Effector CD4-positive, alpha-beta T cell (primary cell): ENCODE data around the gene ACVR2A.

Experiments
- DNase-seq: peaks from one replicate; pipeline ENCODE4 v3.0.0-alpha.2; 2020

The ACVR2A gene

DNA sequence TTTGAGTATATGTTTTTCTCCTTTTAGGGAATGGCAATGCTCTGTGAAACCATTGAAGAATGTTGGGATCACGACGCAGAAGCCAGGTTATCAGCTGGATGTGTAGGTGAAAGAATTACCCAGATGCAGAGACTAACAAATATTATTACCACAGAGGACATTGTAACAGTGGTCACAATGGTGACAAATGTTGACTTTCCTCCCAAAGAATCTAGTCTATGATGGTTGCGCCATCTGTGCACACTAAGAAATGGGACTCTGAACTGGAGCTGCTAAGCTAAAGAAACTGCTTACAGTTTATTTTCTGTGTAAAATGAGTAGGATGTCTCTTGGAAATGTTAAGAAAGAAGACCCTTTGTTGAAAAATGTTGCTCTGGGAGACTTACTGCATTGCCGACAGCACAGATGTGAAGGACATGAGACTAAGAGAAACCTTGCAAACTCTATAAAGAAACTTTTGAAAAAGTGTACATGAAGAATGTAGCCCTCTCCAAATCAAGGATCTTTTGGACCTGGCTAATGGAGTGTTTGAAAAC, 82.3 kb downstream of the ACVR2A start:
- no peak for DNase-seq

DNA sequence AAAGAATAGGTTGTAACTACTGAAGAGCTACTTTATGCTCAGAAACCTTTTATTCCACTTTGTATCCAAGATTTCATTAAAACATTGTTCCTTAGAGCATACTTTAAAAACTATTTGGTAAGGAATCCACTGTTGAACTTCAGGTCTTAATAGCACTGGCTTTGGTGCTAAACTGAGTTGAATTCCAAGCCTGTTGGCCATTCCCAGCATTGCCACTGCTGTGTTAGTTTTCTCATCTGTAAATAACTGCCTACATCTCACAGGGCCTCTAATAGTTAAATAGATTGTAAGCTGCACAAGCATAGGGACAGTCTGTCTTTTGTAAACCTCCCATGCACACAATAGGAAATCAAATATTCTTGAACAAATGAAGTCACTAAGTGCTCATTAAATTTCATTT, 89.1 kb downstream of the ACVR2A start:
- no peak for DNase-seq

DNA sequence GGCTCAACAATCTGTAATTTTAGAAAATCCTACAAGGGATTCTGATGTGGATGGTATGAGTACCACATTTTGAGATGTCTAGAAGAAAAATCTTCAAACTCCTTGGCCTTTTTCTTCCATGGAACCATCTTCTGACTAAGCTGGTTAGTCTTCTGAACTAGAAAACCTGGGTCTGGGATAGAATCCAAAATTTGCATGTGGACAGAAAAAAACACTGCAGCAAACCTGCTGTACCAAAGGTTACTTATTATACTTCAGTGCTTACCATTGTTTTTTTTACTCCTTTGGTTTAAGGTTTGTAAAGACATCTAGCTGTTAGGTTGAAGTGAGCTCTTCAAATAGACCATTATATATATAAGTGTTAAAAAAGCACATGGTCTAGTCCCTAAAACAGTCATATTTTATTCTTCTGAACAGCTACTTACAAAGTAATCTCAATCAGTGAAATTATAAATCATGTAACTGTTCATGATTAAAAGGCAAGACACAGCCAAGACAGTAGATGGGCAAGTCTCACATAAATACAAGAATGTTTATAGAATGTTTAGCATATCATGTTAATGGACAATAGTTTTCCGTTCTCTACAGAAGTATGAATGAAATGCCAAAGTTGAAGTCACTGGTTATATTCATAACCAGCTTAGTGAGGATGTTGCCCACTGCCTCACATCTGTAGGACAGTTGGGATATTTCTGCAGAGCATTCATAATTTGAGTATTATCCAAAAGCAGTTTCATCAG, 90.2 kb downstream of the ACVR2A start:
- no peak for DNase-seq

DNA sequence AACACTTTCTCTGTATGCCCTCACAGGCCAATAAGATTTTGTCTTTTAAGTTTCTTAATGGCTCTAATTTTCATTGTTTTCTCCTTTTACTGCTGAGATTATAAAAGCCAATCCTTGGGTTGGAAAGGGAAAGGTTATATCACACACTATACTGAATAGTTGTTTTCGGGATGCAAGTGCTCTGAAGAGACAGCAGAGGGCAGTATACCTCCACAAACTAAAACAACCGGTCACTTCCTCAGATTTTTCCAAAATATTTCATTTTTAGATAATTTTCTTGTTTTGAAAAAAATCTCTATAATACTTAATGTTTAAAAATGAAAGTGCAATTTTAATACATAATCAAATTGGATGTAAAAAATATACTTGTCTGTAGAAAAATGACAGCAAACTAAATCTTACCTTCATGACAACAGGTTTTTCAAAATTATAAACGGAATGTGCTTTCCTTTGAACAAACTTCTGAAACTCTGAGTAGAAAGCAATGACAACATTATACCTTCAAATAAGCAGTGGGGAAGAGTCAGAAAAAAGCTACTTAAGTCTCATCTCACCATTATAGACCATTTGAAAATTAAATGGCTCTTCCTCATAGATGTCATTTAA, 93.0 kb downstream of the ACVR2A start:
- no peak for DNase-seq

GRCh38 chr2:147939313-147939712, 94.5 kb downstream of the ACVR2A start:
- no peak for DNase-seq

DNA sequence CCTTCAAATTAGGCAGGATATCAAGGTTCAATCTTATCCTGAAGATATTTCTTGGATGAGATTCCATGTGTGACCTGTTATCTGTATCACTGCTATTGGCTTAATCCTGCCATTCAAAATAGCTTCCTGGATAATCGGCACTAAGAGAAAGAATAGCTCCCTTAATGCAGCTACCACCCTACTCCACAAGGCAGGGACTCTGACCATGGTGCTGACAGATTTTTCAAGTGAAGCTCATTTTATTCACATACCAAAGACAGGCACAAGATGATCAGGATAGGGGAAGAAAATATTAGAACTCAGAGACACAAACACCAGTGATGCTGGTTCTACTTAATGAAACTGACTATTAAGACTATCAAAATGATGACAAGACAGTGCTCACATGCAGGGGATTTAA, 100.8 kb downstream of the ACVR2A start:
- DNase-seq, result no peak

GRCh38 chr2:147952118-147952517, 107.3 kb downstream of the ACVR2A start:
- no peak for DNase-seq

DNA sequence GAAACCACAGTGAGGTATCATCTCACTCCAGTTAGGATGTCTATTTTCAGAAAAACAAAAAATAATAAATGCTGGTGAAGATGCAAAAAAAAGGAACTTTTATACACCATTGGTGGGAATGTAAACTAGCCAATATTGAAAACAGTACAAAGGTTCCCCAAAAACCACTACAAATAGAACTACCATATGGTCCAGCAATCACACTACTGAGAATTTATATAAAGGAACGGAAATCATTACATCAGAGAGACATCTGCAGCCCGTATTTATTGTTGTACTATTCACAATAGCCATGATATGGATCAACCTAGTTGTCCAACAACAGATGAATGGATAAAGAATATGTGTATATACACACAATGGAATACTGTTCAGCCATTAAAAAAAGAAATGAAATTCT, 123.7 kb downstream of the ACVR2A start:
- DNase-seq, result no peak

GRCh38 chr2:147976102-147976501, 131.3 kb downstream of the ACVR2A start:
- DNase-seq, result no peak

DNA sequence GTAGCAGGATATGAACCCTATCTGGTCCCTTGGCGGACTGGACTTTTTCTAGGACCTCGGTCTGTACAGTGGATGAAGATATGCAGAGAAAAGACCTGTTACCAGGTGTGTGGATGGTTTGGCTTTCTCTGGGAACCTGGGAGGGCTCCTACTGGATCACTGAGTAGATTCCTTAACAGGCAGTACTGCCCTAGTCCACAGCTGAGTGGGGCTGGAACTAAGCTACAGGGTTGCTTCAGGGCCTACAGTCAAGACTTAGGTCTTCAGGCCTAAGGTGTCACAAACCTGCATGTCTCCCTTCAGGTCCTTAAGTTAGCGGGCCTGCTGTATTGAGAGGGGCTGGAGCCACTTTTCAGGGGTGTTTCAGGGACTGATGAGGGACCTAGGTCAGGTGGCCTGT, 132.8 kb downstream of the ACVR2A start:
- DNase-seq, result no peak
